Left colon (tissue), 2 donors: ENCODE measurements around the gene ATP11A. TPM values are rescaled to one million over a fixed set of nuclear protein-coding genes. Genes with fewer than 3 reads are reported as not detected.
"Not testable (repeated sequence)": the region's sequence is repeated elsewhere in the genome, so short reads cannot be mapped to it uniquely, and the experiment has no call there.

Experiments used
- ATAC-seq: fragments of 200-7000 bp; cut with Tn5 transposase; one replicate; pipeline ENCODE4 v1.9.1; 2020; ENCODE audit warnings: mild to moderate bottlenecking, moderate library complexity
- DNase-seq, 2 donors: peaks; one replicate each; pipeline ENCODE4 v3.0.0-alpha.2; 2020
- intact Hi-C, 2 donors: fragments of 100-400 bp; cut with DNase I in 1 of 2; cut with micrococcal nuclease in 1 of 2; formaldehyde crosslinking; loops; one replicate each; pipeline versions ENCODE4 v1.11.2 to v1.14.0; 2022; cut with DNase I, micrococcal nuclease
- total RNA-seq, 2 donors: library from RNA; stranded (reverse); fragmentation: NEBNext Ultra II Directional; extraction: Animal tissue kit (Norgen Biotek cat#: 25700); gene quantifications; one replicate each; pipeline ENCODE4 v1.2.1, GENCODE V29; 2021
- donor health status: DM: no; HTN: no; CAD: no.
- donor health status: DM: yes; HTN: yes; CAD: no.

Gene ATP11A
- total RNA-seq, 2 donors from 2014 or later = 12.4 to 22.7 TPM

DNA sequence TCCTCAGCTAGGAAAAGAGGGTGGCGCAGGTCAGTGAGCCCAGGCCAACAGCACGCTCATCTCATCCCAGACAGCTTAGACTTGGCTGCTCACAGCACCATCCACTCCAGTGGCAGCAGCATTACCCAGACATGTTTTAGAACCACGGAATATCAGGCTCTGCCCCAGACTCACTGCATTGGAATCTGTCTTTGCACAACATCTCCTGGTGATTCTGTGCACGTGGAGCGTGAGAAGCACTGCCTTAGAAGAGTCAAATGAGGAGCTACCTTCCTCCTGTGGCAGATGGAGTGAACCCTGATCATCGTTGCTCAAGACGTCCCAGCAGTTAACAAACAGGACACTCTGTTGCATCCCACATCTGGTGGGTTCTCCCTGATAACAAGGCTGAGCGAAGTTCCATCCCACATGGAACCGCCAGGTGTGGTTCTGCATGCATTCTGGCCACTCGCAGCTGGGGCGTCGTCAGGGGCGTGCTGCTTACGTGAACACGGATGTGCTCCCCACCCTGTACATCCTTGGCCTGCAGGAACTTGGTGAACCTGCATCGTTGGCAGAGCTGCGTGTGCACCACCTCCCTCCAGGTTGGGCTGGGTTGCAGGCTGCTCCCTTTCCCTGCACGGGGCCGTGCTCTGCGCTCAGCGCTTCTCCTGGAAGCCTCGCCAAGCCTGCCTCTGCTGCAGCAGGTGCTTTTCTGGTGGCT, 25.2 kb upstream of the ATP11A start:
- DNase-seq = no peak
- intact Hi-C loops = no loop called here
- ATAC-seq = no peak

GRCh38 chr13:112668924-112669323, 20.9 kb upstream of the ATP11A start:
- no peak for ATAC-seq
- DNase-seq = no peak
- intact Hi-C loops = no loop called here

GRCh38 chr13:112669881-112670499, 19.8 kb upstream of the ATP11A start:
- DNase-seq = no peak
- ATAC-seq = no peak
- intact Hi-C loops = no loop called here

DNA sequence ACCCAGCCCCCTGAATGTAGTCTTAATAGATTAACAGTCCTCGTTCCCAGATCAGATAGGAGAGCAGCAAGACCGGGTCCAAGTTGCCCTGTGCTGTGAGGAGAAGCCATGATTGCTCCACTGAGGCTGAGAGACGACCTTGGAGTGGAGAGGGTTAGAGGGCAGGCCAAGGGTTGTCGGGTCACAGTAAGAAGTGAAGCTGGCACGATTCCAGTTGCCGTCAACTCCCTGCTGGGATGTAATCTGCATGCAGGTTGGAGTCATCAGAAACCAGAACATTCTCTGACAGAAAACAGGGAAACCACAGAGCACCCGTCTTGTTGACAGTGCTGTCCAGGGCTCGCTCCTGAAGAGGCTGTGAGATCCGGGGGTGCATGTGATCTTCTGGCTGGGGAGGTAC, 19.0 kb upstream of the ATP11A start:
- ATAC-seq = no peak
- intact Hi-C loops = no loop called here
- DNase-seq = no peak

GRCh38 chr13:112671359-112671758, 18.5 kb upstream of the ATP11A start:
- ATAC-seq = no peak
- no peak for DNase-seq
- intact Hi-C loops = no loop called here

DNA sequence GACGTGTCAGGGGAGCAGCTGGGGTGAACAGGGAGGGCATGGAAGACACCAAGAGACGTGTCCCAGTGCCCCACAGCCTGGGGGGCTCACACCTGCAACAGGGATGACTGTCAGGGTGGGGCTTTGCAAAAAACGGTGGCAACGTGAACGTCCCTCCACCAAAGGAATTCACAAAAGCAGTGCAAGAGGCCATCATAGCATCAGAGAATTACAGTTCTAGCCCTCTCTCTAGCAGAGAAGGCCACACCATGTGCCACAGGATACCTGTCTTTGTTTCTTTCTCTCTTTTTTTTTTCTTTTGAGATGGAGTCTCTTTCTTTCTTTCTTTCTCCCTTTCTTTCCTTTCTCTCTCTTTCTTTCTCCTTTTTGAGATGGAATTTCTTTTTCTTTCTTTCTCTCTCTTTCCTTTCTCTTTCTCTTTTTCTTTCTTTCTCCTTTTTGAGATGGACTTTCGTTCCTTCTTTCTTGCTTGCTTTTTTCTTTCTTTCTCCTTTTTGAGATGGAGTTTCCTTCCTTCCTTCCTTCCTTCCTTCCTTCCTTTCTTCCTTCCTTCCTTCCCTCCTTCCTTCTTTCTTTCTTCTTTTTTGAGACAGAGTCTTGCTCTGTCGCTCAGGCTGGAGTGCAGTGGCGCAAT, 17.1 kb upstream of the ATP11A start:
- DNase-seq (no peak), ATAC-seq (no peak)
- intact Hi-C loops = no loop called here

GRCh38 chr13:112674412-112675365, 15.1 kb upstream of the ATP11A start:
- DNase-seq = no peak
- no peak for ATAC-seq
- intact Hi-C loops = no loop called here

DNA sequence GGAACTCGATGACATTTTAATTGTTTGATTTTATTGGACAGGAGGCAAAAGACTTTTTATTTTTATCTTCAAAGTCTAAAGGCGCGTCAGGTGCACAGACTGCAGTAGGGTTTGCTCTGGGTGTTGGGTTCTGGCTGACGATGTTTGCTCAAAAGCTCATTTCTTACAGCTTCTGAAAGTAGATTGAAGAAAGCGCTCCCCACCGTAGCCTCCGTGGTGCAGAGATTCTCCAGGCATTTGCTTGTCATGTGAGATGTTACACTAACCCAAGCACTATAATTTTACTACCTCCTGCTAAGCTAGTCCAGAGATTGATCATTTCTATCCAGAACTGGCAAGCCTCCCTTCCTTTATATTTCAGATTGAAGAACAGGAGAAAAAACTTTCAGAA, 14.5 kb upstream of the ATP11A start:
- DNase-seq (no peak), ATAC-seq (no peak)
- intact Hi-C loops = no loop called here

DNA sequence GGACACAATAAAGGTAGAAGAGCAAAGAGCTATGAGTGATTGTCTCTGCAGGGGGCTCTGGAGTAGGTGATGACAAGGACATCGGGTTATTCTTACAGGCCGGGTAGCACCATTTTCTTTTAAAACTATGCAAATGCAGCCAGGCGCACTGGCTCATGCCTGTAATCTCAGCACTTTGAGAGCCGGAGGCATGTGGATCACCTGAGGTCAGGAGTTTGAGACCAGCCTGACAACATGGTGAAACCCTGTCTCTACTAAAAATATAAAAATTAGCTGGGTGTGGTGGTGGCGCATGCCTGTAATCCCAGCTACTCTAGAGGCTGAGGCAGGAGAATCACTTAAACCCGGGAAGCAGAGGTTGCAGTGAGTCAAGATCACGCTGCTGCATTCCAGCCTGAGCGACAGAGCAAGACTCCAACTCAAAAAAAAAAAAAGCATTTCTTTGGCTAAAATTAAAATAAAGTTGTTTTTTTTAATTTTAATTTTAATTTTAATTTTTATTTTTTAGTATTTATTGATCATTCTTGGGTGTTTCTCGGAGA, 12.3 kb upstream of the ATP11A start:
- intact Hi-C loops, ATAC-seq, DNase-seq: not testable (repeated sequence)

DNA sequence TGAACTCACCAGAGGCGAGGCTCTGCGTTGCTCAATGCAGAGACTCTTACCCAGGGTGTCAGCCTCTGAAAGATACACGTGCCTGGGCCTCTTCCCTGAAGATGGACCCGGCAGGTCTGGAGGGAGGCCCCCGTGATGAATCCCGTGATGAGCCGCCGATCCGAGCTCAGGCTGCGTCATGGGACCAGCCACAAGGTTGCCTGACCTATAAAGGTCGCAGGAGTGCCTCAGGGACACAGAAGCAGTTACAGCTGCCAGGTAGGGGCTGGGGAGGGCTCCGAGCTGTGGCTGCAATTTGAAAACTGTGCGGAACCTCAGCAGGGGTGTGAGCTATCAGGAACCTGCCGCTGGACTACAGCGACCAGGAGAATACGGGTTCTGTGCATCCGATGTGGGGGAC, 10.5 kb upstream of the ATP11A start:
- intact Hi-C loops = no loop called here
- DNase-seq = no peak
- no peak for ATAC-seq

- DNase-seq (no peak), ATAC-seq (no peak)
- intact Hi-C loops = no loop called here
Observed at GRCh38 chr13:112679932-112680677, 9.7 kb upstream of the ATP11A start.

DNA sequence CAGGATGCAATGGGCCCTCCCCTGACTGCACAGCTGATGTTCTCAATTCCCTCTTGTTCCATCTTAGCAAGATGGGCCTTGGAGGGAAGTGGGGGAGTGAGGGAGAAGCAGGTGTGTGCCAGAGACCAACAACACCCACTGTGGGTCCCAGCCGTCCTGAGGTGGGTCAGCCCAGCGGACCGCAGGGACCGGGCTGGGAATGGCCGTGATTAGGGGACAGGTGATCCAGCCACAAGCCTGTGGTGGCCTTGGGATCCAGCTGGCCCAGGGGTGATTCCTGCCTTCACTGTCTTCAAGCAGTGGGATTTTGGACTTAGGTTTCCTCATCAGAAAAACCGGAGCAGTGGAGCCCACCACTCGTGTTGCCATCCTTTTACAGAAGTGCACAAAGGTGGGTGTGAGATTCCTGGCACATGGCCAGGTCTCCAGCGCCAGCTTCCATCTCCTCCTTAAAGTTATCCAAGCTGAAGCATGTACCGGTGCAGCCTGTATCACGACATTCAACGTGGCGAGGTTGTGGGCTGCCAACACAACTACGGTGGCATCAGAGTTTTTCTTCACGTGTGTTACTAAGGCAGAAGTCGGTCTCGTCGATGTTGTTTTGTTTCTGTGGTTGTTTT, 9.0 kb upstream of the ATP11A start:
- intact Hi-C loops = no loop called here
- ATAC-seq (no peak), DNase-seq (no peak)

GRCh38 chr13:112683581-112683980, 6.3 kb upstream of the ATP11A start:
- intact Hi-C loops = no loop called here
- no peak for ATAC-seq
- no peak for DNase-seq

DNA sequence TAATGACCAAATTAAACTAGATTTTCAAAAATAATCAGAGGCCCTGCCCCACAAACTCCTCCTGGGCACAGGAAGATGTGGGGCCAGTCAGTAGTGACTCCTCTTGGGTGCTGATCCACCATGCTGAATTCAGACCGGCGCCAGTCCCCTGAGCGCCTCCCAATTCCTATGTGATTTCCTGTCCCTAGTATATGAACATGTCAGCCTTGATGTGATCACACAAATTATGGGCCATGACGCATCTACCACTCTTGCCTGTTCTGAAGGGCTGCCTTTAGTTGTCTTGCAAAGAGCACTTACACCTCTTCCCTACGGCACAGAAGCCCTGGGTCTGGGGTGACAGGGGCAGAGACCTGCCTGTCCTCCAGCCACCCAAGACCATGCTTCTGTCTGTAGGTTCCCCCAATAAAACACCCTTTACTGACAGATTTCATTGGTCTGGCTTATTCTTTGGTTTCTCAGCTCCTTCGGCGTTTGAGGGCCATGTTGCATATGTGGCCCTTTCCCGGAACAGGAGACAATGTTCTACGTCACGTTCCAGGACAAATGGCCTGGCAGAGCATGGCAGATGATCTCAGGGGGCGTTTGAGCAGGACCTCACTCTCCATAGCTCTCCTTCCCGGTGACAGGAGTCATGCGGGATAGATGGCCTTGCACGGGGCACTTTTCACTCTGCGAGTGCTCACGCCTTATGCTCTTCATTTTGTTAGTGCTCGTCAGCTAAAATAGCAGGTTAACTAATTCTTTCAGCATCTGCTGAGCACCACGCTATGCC, 5.6 kb upstream of the ATP11A start:
- ATAC-seq (no peak), DNase-seq (no peak)
- intact Hi-C loops = no loop called here

- DNase-seq, ATAC-seq, intact Hi-C loops: not testable (repeated sequence)
Observed at GRCh38 chr13:112685189-112685805, 4.5 kb upstream of the ATP11A start.

- no peak for DNase-seq
Observed at GRCh38 chr13:112685896-112686295, 3.9 kb upstream of the ATP11A start.

DNA sequence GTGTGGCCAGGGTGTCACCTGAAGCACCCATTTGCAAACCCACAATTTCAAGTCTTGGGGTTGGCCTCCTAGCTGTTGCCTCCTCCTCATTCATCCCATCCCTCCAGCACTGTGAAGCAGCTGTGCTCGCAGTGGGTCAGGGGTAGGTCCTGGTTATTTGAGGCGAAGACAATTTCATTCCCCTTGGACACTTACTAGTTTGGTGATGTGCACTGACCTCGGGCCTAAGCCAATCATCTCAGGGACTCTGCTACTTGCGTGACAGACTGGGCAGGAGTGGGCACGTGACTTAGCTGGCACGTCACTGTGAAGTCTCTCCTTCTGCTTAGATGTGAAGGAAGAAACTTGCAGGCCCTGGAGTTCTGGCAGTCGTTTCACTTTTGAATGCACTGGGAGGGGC, 3.5 kb upstream of the ATP11A start:
- no peak for DNase-seq
- intact Hi-C loops = no loop called here
- ATAC-seq = no peak

More at GRCh38 chr13:112685896-112686295, 3.9 kb upstream of the ATP11A start:
- no peak for ATAC-seq
- intact Hi-C loops = no loop called here
